Subcutaneous adipose tissue (tissue), 4 donors: ENCODE results near the gene COL19A1. TPM values are rescaled to one million over a fixed set of nuclear protein-coding genes. Genes with fewer than 3 reads are reported as not detected.

Experiments
- total RNA-seq, 4 donors: library from RNA; depleted of rRNA; stranded (reverse); fragments of >200 nt; gene quantifications; one replicate each; pipeline ENCODE4 v1.1.0, GENCODE V29; 2016
- TF ChIP-seq, protein P1 (sequence below): fragments of 450-650 bp; IDR thresholded peaks from one replicate; pipeline ENCODE4 v1.5.1; 2016; ENCODE audit warnings: low read depth, mild to moderate bottlenecking, control low read depth, antibody characterized with exemption, moderate library complexity

Gene COL19A1
- total RNA-seq, 4 donors from 2014 or later: not detected

GRCh38 chr6:69957985-69958559 is 91.7 kb downstream of the COL19A1 start:
- TF ChIP-seq, protein P1, sequence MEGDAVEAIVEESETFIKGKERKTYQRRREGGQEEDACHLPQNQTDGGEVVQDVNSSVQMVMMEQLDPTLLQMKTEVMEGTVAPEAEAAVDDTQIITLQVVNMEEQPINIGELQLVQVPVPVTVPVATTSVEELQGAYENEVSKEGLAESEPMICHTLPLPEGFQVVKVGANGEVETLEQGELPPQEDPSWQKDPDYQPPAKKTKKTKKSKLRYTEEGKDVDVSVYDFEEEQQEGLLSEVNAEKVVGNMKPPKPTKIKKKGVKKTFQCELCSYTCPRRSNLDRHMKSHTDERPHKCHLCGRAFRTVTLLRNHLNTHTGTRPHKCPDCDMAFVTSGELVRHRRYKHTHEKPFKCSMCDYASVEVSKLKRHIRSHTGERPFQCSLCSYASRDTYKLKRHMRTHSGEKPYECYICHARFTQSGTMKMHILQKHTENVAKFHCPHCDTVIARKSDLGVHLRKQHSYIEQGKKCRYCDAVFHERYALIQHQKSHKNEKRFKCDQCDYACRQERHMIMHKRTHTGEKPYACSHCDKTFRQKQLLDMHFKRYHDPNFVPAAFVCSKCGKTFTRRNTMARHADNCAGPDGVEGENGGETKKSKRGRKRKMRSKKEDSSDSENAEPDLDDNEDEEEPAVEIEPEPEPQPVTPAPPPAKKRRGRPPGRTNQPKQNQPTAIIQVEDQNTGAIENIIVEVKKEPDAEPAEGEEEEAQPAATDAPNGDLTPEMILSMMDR: no peak

- TF ChIP-seq, protein P1: no peak
Measured at GRCh38 chr6:69958978-69959377, 92.6 kb downstream of the COL19A1 start.

DNA sequence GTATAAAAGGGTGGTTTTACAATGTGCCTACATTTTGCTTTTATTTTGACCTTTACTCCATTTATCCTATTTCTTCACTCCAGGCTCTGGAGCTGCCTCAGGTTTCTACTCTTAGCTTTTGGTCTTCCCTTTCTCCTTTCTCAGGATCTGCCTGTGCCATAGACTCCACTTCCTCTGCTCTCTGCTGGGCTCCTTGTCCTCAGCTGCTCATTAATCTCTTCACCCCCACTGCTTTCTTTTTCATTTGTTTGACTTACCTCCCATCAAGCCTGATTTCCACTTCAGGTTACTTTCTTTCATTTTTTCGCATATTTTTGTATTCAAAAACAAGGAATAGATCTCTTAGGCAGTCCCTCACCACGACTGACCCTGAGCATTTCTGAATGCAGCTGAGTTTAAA is 106.8 kb downstream of the COL19A1 start:
- TF ChIP-seq, protein P1: no peak

DNA sequence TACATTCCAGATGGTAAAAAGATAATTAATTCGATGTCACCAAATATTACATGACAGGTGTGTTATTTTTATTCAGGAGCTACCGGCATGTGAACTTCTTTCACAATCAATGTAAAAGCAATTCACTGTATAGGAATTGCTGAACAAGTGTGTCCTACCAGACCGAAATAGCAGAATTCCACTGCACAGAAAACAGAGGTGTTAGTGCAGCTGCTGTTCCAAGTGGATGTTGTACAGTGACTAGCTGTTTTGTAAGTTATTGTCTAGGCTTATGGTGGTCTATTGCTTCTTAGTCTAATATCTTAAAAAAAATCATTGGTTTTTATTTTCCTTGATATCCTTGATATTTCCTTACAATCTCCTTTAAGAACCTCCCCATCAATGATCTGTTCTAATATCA is 107.4 kb downstream of the COL19A1 start:
- TF ChIP-seq, protein P1: no peak

- TF ChIP-seq, protein P1: no peak
Measured at GRCh38 chr6:69974193-69974592, 107.8 kb downstream of the COL19A1 start.

DNA sequence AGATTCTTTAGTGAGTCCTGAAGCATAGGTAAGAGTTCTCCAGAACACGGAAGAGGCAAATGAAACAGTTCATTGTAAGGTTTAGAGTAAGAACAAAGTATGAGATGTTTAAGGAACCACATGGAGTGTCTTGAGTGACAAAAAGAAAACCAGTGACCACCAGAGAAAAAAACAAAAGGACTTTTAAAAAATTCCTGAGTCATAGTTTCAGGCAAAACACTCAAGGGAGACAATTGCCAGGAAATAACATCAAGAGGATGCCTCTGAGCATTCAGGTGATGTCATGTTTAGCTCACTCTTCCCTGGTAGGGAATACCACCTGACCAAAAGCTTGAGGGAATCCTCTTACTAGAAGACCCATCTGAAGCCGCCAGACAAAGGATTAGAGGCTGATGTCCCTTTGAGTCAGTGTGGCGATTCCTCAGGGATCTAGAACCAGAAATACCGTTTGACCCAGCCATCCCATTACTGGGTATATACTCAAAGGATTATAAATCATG is 110.3 kb downstream of the COL19A1 start:
- TF ChIP-seq, protein P1: no peak

DNA sequence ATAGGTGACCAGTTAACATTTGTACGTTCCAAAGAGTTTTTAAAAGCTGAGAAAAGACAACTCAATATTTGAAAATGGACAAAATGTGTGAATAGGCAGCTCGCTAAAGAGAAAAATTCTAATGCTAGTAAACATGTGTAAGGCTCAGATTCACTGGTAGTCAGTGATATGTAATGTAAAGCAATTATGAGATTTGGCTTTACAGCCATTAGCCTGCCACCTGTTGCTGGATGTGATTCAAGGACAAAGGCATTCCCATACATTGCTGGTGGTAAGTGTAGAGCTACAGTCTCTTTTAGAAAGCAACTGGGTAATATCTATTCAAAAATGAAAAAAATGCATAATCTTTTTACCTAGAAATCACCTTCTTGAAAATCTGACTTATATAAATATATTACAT is 114.3 kb downstream of the COL19A1 start:
- TF ChIP-seq, protein P1: no peak
